Jurkat, Clone E6-1 (cell line): ENCODE measurements around the gene HS3ST2.

Experiments
- DNase-seq: peaks from one replicate; pipeline ENCODE4 v3.0.0-alpha.2; 2011; ENCODE audit warnings: low read depth, low spot score
- H3K4me3 ChIP-seq: 2 replicates; pipeline ENCODE4 v1.5.1; 2011; ENCODE audit warnings: mild to moderate bottlenecking, low read length, control low read depth, moderate library complexity

The HS3ST2 gene

DNA sequence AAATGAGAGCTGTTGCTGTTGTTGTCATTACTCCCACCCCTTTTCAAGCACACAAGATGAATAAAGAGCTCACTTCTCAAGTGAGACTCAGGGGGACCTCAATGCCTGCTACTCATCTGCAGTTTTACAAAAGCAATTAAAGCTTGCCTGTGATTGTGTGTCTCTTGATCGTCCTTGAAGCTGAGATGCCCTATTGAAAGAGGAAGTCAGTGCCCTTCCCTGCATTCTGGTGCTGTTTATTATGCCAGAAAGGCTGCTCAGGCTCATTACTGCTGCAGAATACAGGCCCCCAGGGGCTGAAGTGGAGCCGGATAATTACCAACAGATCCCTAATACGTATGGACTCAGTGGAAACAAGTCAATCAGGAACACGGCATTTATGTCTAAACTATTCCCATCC is 147.2 kb downstream of the HS3ST2 start:
- DNase-seq: no peak
- no peak overlapping the region for H3K4me3 ChIP-seq

DNA sequence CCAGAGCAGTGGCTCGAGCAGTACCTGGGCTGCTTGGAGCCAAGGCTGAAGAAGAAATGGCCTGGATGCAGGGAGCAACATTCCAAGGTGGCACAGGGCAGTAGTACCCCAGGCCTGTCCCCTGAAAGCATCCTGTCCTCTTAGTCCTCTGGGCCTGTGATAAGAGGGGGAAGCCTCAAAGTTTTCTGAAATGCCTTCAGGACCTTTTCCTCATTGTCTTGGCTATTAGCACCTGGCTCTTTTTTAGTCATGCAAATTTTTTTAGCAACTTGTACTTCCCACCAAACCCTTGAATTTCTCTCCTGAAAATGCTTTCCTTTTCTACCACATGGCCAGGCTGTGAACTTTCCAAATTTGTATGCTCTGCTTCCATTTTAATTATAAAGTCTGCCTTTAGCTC is 148.9 kb downstream of the HS3ST2 start:
- H3K4me3 ChIP-seq: no peak overlapping the region
- DNase-seq: no peak
